GM06990 (cell line): ENCODE measurements around the gene POLR1D.

Experiments used
- DNase-seq: peaks from one replicate; pipeline ENCODE4 v3.0.0-alpha.2; 2011; ENCODE audit not compliant: insufficient read length; ENCODE audit errors: extremely low read depth
- H3K27me3 ChIP-seq: replicated peaks from 2 replicates; pipeline ENCODE4 v1.6.0; 2011; ENCODE audit warnings: low read length; ENCODE audit not compliant: control insufficient read depth, insufficient read depth
- H3K36me3 ChIP-seq: 2 replicates; pipeline ENCODE4 v1.5.1; 2011; ENCODE audit warnings: low read length; ENCODE audit not compliant: control insufficient read depth, insufficient read depth
- H3K4me3 ChIP-seq: replicated peaks from 2 replicates; pipeline ENCODE4 v1.5.1; 2011; ENCODE audit warnings: low read depth, mild to moderate bottlenecking, control low read depth, low read length
- CTCF ChIP-seq: IDR thresholded peaks from 2 replicates; pipeline ENCODE4 v1.5.1; 2011; ENCODE audit warnings: low read length, control low read depth, mild to moderate bottlenecking, inconsistent platforms; ENCODE audit not compliant: insufficient read depth, poor library complexity, severe bottlenecking

Gene POLR1D

GRCh38 chr13:27635266-27635665 is 13.6 kb downstream of the POLR1D start:
- Histone ChIP-seq H3K27me3 (no peaks in the 10 kb centered on the region), H3K4me3 (no peak overlapping the region), H3K36me3 (peaks cover 3% of the 10 kb centered on the region)
- DNase-seq, result no peak
- no peak for TF ChIP-seq CTCF

GRCh38 chr13:27636589-27637288 is 15.0 kb downstream of the POLR1D start:
- H3K27me3 ChIP-seq, result no peaks in the 10 kb centered on the region
- H3K4me3 ChIP-seq, result no peak overlapping the region
- DNase-seq, result no peak
- no peaks in the 10 kb centered on the region; the same call in 1 of the 2 replicates for H3K36me3 ChIP-seq
- TF ChIP-seq CTCF, result no peak

GRCh38 chr13:27637289-27637626 is 15.6 kb downstream of the POLR1D start:
- TF ChIP-seq CTCF, result no peak
- H3K27me3 ChIP-seq, result no peaks in the 10 kb centered on the region
- no peak for DNase-seq
- H3K36me3 ChIP-seq, result no peaks in the 10 kb centered on the region
- H3K4me3 ChIP-seq, result no peak overlapping the region

GRCh38 chr13:27638001-27638400 is 16.3 kb downstream of the POLR1D start:
- Histone ChIP-seq H3K4me3 (no peak overlapping the region), H3K36me3 (no peaks in the 10 kb centered on the region), H3K27me3 (no peaks in the 10 kb centered on the region)
- no peak for TF ChIP-seq CTCF
- DNase-seq, result no peak

GRCh38 chr13:27638521-27638920 is 16.8 kb downstream of the POLR1D start:
- DNase-seq, result no peak
- Histone ChIP-seq H3K36me3 (no peaks in the 10 kb centered on the region), H3K4me3 (no peak overlapping the region), H3K27me3 (no peaks in the 10 kb centered on the region)
- no peak for TF ChIP-seq CTCF

- no peak overlapping the region for H3K4me3 ChIP-seq
- H3K36me3 ChIP-seq, result no peaks in the 10 kb centered on the region
- no peaks in the 10 kb centered on the region for H3K27me3 ChIP-seq
- DNase-seq, result no peak
- no peak for TF ChIP-seq CTCF
Measured at GRCh38 chr13:27639186-27639585, 17.5 kb downstream of the POLR1D start.
